CD4-positive, alpha-beta T cell treated with Interleukin-6 at 100 ng/mL for 8 hours (primary cell): ENCODE results near the gene RASSF3.
"Not testable (repeated sequence)": the region's sequence is repeated elsewhere in the genome, so short reads cannot be mapped to it uniquely, and the experiment has no call there.

Experiments used
- DNase-seq: peaks from one replicate; pipeline ENCODE4 v3.0.0-alpha.2; 2020; ENCODE audit warnings: mixed read lengths, low spot score

The RASSF3 gene

DNA sequence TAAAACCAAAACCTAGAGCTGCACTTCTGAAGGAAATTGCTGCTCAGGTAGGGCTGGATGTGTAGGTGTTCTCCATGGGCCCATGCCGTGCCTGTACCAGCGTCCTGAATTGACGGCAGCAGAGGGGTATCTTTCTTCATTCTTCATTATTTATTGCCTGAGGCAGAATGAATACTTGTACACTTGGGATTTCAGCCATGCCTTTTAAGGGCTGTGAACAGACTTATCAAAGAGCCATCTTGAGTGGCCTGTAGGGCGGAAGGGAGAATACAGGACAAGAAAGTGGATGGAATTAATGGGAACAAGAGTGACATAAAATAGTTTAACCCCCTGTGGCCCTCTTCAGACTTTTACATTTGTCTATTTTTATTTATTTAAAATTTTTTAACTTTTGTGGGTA is 61.4 kb downstream of the RASSF3 start:
- no peak for DNase-seq

DNA sequence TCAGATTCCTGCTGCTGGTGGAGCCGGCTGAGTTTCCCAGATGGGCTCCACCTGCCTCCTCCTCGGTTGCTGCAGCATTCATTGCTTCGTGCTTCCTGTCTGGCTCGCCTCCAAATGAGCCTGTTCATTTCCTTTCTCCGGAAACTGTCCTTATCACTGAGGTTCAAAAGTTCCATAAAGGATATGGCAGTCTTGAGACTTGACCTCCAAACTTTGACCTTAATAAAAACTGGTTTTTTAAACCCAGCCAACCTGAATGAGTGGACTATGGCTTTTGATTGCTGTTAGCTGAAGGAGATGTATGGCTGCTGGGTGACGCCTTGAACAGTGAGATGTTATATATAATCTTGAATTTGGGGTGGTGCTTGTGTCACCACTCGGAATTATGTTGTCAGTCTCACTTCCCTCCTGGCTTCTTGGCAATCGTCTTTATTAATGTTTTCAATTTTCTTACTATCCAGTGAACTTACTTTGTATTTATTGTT is 62.7 kb downstream of the RASSF3 start:
- DNase-seq, result peak; percentile 47

DNA sequence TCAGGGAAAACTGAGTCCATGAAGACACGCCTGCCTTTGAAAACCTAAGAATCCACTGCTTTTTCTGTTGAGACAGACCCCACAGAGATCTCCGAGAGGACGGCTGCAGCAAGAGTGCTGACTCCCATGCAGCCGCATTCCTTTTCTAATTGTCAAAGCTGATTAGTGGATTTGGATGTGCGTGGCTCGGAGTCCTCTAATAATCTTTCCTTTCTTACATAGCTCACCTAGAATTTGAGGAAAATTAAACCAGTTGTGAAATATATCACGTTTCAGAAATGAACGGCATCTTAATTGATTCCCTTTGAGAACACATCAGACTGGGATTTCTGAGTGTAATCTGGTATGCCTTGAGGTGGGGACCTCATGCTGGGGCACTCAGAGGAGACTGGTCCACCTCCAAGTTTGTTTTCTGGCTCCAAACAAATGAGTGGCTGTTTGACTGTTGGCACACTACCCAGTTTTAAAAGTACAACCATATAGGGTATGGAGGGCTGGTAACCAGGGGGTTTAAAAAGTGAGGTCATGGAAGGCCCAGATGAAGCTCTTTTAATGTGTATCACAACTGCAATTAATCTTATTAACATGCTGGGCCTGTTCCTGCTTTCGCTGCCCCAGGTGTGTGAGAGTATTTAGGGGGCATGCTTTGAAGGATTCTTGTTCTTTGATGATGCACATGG is 63.3 kb downstream of the RASSF3 start:
- DNase-seq, result no peak

DNA sequence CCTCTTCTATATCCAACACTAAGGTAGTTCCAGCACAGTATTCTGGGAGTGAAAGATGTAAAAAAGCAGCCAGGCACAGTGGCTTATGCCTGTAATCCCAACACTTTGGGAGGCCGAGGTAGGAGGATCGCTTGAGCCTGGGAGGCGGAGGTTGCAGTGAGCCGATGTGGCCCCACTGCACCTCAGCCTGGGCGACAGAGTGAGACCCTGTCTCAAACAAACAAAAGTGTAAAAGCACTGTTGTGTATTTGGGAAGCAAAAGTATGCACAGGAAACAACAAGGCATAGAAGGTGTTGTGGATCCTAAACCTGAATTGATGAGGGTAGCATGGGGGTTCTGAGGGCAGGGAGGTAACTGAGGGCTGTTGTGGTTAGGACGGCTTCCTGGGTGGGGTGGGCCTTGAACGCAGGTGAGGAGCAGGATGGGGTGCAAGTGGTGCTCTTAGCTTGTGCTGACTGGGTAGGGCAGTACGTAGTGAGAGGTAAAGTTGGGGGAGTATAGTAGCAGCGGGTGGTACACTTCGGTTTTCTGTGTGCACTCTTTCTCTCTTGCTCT is 64.2 kb downstream of the RASSF3 start:
- peak; percentile 85 for DNase-seq

DNA sequence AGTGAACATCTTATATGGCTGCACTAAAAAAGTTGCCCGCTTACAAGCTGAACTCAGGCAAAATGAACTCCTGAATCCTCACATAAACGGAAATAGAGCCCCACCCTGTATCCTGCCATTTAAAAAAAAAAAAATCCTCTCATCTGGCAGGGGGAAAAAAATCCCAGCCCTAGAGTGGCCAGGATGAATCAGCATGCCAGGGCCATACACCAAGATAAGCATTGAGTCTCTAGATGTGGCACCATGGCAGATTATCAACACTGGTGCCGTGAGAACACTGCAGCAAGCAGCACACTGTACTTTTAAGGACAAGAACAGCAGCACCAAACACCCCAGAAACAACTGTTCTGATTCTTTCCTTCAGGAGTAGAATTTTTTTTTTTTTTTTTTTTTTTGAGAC is 65.5 kb downstream of the RASSF3 start:
- DNase-seq, result no peak

DNA sequence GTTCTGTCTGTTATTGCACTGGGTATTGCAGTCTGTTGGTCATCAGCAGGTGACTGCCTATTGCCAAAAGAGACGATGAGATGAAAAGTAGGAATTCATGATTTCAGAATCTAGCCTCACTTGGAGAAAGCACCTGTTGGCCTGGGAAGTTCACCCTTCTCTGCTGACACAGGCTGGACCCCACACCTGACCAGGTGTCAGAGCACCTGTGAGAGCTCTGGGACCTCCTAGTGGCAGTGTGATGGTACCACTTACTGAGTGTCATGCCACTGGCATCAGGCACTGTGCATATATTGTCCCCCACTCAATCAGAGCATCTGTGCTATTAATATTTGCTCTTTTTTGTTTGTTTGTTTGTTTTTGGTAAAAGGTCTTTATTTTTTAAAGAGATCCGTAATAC is 68.0 kb downstream of the RASSF3 start:
- DNase-seq, result no peak

DNA sequence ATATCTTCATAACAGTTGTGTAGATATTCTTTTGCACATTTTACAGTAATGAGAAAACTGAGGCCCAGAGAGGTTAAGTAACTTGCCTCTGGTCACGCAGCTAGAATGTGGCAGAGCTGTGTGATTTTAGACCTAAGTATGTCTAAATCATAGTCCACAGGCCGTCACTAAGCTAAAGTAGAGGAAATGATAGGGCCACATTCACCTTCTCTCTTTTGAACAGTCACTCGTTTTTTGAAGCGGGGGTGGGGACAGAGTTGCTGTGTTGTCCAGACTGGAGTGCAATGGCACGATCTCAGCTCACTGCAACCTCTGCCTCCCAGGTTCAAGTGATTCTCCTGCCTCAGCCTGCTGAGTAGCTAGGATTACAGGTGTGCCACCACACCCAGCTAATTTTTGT is 68.5 kb downstream of the RASSF3 start:
- DNase-seq, result no peak

DNA sequence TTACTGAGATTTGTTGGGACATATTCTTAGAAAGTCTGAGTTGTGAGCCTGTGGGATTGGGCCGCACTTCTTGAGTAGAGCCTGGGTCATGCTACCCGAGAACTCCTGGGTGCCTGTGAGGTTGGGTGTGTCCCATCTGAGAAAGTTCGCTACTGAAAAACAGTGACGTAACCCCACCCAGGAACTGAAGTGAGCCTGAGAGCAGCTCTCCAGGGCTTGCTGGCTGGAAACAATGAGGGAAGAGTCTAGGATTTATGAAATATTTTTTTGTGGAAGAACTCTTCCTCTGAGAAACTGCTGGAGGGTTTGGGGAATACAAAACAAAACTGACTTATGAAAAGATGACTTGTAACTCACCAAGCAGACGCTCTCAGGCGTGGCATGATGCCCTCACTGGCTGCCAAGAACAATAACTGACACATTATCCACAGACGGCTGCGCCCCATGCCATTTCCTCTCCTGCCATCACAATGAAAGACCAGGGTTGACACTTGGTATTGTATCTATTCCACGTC is 69.2 kb downstream of the RASSF3 start:
- DNase-seq, result peak; percentile 69

DNA sequence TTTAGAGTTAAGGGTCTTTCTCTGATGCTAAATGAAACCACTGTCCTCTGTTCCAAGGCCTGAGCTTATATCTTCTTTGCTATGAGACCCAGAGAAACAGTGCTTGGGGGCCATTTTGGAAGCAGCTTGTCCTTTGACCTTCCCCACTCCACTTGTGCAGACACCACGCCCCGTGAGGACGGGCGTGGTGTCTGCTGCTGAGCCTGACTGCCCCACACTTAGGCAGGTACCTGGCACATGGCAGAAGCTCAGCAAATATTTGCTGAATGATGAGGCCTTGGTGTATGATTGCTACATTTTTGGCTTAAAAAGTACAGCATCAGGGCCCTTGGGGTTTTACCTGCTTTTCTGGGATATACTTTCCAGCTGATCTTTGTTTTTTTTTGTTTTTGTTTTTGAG is 69.9 kb downstream of the RASSF3 start:
- no peak for DNase-seq

DNA sequence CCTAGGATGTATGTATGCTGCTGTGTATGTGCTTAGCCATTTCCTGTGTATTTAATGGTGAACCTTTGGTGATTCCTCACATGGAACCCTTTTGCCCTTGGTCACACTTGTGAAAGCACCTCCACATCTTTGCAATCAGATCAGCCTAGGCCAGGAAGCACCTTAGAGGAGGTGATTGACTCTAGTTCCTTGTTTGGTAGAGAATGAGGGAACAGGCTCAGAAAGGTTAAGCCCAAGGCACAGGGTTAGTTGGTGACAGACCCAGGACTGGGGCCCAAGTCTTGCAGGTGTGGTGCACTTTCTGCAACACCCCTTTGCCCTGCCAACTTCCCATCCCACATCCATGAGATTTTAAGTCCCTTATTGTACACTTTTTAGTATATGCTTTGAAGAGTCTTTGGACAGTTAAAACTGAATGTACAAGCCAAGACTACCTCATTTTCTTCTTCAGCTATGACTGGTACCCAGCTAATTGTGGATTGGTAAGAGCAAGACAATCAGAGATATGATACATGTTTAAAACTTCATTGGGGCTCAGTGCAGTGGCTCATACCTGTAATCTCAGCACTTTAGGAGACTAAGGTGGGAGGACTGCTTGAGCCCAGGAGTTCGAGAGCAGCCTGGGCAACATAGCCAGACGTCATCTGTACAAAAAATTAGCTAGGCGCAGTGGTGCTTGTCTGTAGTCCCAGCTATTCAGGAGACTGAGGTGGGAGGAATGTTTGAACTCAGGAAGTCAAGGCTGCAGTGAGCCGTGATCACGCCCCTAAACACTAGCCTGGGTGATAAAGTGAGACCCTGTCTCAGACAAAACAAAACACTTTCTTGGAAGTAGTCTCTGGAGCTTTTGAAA is 71.1 kb downstream of the RASSF3 start:
- no peak for DNase-seq

DNA sequence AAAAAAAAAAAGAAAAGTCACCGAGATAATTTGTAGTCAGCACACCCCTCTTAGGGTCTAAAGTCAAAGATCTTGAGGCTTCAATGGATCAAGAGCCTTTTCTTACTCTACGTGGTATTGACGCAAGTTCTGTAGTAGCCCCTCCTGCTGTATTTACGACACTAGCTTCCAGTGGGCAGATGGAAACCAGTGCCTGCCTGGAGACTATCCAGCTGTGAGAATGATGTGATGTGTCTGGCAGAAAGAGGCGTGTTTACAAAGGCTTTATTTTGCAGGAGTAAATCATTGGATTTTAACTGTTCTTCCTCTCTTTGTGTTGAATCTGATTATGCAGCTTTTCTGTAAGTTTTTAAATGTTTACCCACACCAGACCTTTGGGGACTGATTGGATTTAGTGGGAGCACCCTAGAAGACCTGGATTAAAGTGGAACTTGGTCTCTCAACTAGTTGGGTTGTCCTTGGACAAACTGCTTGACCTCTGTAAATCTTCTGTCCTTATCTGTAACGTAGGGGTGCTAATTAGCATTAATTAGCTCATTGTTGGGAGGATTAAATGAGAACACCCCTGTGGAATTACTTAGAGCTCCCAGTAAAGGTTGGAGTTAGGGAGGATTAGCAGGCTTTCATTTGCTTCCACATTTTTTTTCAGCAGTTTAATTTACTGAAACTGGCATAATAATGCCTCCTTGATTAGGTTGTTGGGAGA is 72.4 kb downstream of the RASSF3 start:
- DNase-seq, result no peak

DNA sequence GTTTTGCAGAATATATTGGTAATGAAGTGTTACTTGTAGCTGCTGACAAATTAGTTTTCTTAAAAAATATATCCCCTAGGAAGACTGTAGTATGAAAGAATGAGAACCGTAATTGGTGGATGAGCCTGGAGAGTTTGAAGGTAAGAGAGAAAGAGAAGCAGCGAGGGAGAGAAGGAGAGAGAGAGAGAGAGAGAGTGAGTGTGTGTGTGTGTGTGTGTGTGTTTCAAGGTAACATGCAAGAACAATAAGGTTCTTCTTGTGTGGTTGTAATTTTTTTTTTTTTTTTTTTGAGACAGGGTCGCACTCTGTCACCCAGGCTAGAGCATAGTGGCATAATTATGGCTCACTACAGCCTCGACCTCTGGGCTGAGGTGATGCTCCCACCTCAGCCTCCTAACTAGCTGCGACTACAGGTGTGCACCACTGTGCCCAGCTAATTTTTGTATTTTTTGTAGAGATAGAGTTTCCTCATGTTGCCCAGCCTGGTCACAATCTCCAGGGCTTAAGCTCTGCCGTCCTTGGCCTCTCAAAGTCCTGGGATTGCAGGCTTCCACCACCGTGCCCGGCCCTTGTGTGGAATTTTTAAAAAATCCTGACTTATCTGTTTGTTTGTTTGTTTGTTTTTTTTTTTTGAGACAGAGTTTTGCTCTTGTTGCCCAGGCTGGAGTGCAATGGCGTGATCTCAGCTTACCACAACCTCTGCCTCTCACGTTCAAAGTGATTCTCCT is 73.7 kb downstream of the RASSF3 start:
- DNase-seq, result no peak

DNA sequence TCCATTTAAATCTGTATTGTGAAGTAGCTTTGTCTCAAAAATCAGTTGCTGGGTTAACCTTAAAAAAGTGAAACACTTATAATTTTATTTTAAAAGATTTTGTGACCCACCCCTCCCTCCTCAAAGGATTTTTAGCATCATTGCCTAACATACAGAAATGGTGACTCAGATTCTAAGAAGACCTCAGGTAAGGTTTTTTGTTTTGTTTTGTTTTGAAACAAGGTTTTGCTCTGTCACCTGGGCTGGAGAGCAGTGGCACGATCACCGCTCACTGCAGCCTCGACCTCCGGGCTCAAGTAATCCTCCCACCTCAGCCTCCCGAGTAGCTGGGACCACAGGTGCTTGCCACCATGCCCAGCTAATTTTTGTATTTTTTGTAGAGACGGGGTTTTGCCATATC is 74.8 kb downstream of the RASSF3 start:
- peak; percentile 26 for DNase-seq

DNA sequence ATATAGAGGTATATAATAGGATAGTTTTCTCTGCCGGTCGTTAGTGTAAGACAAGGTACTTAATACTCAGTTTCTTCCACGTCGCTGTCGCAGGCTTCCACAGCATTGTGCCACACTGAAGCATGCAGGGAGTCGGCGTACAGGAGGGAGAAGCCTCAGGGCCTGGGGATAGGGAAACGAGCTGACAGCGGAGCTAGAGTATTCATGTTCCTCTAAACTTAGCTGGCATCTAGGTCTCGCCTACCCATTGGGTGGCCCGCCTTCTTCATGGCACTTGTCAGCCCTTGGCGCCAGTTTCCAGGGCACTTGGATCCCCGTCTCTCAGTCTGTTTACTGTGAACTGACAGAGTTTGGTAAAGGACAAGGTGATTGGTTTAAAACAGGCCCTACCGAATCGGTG is 75.3 kb downstream of the RASSF3 start:
- DNase-seq, result no peak

DNA sequence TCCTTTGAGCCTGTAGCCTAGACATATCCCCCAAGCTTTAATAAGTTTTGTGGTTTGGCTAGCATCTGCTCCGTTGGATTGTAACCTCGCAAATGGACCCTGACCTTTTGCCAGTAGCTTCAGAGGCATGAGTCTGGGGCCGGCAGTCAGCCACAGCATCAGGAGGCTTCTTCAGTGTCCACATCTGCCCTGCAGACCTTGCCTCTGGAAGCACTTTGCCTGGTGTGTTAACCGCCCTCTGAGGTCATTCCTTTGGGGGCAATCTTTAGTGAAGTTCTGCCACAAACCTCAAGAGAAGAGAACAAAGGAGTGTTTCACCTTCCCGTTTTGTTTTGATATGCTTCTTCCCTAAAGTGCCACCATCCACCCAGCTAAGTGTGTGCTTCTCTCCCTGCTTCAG is 77.5 kb downstream of the RASSF3 start:
- no peak for DNase-seq

DNA sequence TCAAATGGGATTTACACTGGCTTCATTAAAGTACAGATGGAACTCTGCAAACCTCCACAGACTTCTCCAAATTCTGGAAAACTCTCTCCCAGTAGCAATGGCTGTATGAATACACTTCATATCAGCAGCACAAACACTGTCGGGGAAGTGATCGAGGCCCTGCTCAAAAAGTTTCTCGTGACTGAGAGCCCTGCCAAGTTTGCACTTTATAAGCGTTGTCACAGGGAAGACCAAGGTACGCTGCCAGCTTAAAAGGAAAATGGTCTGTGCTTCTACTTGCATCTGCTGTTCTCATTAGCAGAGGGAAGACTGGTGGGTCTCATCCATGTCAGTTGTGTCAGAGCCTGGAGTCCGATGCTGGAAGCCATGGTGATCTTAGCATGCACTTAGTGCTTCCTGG is 77.9 kb downstream of the RASSF3 start:
- DNase-seq, result no peak

DNA sequence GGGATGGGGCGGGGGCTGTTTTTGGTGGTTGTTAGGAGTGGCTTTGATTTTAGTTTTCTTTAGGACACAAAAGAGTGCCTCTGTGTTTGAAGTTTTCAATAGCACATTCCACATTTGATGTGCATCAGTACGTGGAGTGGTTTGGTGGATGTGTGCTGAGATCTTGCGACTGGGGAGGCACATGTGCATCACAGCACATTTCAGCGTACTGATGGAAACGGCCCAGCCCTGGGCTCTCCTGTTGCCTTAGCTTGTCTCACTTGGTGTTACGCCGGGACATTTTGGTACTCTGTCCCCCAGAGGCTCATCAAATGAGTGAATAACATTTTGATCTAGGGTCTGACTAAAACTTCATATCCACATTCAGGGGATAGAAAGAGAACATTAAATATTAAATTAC is 78.4 kb downstream of the RASSF3 start:
- no peak for DNase-seq

DNA sequence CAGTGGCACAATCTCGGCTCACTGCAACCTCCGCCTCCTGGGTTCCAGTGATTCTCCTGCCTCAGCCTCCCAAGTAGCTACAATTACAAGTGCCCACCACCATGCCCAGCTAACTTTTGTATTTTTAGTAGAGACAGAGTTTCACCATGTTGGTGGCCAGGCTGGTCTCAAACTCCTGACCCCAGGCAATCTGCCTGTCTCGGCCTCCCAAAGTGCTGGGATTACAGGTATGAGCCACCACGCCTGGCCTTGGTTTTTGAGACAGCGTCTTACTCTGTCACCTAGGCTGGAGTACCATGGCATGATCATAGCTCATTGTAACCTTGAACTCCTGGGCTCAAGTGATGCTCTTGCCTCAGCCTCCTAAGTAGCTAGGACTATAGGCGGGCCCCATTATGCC is 79.9 kb downstream of the RASSF3 start:
- not testable (repeated sequence) for DNase-seq

DNA sequence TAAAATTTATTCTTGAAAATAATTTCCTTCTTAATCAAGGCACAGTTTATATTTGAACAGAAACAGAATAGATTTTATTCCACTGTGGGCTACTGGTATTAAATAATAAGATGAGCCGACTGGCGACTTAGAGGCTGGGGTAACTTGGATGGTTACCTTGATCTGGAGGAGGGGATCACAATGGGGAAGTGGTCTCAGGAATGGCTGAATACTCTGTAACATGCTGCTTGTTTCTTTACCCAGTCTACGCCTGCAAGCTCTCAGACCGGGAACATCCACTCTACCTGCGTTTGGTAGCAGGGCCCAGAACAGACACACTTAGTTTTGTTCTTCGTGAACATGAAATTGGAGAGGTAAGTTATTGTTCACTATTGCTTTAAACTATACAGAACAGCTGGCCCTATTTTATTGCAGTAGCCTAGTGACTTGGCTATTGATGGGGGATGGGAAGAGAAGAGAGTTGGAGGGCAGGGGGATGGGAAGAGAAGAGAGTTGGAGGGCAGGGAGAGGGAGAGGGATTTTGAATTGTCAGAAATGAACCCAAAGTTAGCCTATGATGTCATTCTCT is 81.0 kb downstream of the RASSF3 start:
- no peak for DNase-seq

DNA sequence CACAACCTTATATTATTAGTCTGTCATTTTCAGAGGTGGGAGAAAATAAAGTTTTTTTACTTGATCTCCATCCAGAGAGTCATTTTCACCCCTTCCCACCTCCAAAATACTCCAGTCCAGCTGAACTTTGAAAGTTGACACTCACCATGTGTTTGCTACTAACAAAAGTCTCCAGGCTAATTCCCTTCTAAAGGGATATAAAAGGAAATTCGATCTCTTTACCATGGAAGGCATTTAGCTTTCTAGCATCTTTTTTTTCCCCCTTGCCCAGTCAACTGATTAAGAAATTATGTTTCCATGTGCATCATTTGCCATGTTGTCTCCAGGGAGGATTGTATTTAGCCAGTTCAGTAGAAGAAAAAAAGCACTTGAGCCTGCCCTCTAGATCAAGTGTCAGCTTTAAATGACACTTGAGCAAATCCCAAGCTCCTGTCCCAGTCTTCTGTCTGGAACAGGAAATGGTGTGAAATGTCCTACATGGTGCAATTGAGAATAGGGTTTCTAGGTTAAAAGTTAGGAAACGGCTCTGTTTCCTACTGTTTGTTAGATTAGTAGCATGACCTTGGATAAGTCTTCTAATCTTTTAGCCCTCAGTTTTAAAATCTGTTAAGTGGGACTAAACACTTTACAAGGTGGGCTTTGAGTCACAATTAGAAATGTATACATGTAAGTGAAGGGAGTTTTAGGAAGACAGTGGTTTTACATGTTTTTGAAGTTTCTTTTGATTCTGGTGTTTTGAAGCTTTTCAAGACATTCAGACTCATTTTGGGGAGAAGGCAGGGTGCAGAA is 81.7 kb downstream of the RASSF3 start:
- no peak for DNase-seq
